NCI-H2107 (cell line): ENCODE results near the gene CHN2.

Experiments
- DNase-seq: peaks from one replicate; lab custom pipeline; 2025; lab: John Stamatoyannopoulos, UW

The CHN2 gene

GRCh38 chr7:29335188-29336083, 140.9 kb downstream of the CHN2 start:
- DNase-seq = no peak

- no peak for DNase-seq
These were observed 143.1 kb downstream of the CHN2 start for GRCh38 chr7:29337546-29338116.

- no peak for DNase-seq
These were observed 146.1 kb downstream of the CHN2 start for GRCh38 chr7:29340696-29341095.

GRCh38 chr7:29341156-29341555, 146.6 kb downstream of the CHN2 start:
- DNase-seq = no peak

GRCh38 chr7:29342761-29343160, 148.2 kb downstream of the CHN2 start:
- DNase-seq = no peak

GRCh38 chr7:29343399-29343798, 148.8 kb downstream of the CHN2 start:
- DNase-seq = no peak

- no peak for DNase-seq
These were observed 149.9 kb downstream of the CHN2 start for GRCh38 chr7:29344334-29344978.

DNA sequence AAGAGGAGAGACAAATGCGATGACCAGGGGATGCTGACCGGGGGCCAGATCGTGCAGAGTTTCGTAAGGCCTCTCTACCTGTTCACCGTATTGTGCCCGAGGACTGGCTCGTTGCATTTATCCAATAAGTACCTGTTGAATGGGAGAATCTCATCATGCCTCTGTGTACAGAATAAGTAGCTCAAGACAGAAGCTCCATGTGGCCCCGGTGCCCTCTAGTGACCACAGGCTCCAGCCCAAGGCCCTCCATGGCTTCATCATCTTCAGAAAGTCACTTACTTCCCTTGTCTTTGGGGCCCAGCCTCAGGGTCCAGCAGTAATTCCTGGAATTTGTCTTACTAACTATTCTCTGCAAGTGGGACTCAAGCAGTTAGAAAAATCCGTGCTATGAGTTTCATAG, 151.0 kb downstream of the CHN2 start:
- no peak for DNase-seq

DNA sequence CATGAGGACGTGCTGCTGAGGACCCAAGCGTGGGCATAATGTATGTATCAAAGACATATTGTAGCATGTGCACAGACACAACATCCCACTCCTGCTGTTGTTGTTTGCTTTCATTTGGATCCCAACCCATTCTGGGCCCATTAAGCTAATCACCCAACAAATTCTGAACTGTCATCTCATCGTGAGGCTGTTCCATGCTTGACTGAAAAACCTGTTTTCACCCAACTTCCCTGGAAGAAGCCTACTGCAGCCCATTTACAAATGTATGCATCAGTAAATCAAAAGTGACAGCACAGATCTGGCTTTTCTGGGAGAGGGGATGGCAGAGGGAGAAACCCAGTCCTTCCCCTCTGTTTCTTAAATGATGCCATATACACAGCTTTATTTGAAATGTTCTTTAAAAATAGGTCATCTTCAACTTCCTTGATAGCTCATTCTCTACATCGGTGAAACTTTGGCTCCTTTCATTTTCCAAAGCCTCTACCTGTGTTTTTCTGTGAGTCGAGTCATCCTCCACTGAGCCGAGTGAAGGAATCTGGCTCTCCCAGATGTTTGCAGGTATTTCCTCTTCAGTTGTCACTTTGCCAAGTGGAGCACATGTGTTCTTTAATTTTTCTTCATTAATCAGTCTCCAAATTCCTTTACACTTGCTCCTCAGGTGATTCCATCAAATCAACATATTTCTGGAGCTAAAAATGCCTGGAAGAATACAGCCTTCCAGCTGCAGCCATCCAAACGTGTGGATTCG, 151.8 kb downstream of the CHN2 start:
- DNase-seq = no peak

DNA sequence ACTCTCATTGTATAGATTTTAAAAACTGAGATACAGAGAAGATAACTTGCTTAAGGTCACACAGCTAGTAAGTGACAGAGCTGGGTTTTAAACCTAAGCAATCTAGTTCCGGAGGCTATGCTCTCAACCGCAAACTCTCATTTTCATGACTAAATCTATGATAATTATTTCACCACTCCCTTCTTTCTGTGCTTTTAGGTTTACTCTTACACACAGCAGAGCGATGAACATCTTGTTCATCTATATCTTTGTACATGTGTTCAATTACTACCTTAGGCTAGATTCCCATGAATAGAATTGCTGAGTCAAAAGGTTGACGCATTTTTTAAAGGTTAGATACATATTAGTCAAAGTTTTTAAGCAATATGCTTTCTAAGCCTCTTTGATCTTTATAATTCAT, 154.8 kb downstream of the CHN2 start:
- DNase-seq = no peak

- no peak for DNase-seq
These were observed 155.8 kb downstream of the CHN2 start for GRCh38 chr7:29350351-29350750.

GRCh38 chr7:29352041-29352440, 157.5 kb downstream of the CHN2 start:
- no peak for DNase-seq

- no peak for DNase-seq
These were observed 159.2 kb downstream of the CHN2 start for GRCh38 chr7:29353810-29354209.

DNA sequence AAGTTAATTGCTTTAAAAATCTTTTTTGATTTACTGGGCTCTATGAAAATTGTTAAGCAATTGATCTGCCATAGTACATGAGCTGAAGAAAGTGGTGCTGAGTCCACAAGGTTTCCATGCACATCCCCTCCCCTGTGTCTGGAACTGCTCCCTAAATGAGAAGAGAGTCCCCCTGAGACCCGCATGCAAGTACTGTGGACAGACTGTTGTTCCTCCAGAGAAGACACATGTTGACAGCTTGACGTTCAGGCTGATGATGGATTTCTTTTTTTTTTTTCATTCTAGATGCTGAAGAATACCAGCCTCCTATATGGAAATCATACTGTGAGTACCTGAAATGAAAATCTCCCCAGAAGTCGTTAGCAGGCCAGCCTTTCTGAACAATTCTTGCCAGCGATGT, 159.8 kb downstream of the CHN2 start:
- no peak for DNase-seq

GRCh38 chr7:29355388-29355787, 160.8 kb downstream of the CHN2 start:
- DNase-seq = no peak

- DNase-seq = no peak
These were observed 162.1 kb downstream of the CHN2 start for GRCh38 chr7:29356631-29357030.

GRCh38 chr7:29359482-29360093, 165.0 kb downstream of the CHN2 start:
- no peak for DNase-seq

DNA sequence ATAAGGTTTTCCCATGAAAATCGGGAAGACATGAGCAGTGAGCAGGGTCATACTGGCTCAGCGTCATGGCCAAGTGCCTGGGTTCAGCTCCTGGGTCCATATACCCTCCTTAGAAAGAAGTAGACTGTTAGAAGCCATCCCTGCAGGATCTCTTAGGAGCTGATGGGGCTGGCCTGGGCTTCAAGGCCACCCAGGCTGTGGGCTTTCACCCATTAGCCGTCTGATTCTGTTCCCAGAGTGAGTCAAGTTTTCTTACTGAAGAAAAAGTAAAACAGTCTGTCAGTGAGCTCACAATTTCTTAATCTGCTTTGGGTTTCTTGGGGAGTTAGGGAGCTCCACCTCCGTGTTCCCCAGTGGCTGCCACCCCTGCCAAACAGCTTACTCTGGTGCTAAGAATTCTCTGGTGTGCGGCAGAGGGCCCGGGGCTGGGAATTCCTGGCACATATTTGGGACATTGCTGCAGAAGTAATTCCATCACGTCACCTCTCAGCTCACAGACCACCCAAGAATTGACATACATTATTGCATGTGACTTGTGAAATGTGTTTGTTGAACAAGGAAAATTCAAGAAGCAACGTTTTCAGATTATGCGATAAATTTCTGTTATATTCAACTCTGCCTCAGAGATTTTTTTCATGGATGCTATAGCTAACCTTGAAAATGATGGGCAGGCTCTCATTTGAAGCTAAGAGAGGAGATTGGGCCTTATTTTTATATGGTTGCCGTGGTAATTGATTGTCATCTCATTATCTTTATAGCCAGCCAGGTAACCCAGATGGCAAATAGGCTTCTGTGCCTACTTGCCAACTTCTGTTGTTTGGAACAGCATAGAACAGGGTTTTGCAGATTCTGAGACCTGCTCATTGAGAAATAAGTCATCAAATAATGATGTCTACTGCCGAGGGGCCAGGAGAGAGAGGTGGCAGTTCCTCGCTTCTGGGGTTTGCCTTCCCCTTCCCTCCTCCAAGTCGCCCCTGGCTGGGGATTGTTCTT, 166.4 kb downstream of the CHN2 start:
- DNase-seq = no peak

DNA sequence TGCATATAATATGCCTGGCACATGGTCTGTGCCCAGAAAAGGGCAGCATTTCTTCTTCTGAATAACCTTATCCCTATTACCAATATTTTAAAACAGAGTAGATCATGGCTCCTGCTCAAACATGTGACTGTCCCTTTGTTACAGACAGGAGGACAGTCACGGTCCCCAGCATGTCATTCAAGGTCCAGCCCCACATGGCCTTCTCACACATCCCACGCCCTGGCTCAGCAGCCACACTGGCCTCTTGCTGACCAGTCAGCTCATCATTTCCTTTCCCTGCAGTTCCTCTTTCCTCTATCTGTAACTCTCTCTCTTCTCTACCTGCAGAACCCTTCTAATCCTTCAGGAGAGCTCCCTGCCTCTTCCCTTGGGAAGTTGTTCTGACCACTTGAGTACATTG, 167.8 kb downstream of the CHN2 start:
- no peak for DNase-seq

DNA sequence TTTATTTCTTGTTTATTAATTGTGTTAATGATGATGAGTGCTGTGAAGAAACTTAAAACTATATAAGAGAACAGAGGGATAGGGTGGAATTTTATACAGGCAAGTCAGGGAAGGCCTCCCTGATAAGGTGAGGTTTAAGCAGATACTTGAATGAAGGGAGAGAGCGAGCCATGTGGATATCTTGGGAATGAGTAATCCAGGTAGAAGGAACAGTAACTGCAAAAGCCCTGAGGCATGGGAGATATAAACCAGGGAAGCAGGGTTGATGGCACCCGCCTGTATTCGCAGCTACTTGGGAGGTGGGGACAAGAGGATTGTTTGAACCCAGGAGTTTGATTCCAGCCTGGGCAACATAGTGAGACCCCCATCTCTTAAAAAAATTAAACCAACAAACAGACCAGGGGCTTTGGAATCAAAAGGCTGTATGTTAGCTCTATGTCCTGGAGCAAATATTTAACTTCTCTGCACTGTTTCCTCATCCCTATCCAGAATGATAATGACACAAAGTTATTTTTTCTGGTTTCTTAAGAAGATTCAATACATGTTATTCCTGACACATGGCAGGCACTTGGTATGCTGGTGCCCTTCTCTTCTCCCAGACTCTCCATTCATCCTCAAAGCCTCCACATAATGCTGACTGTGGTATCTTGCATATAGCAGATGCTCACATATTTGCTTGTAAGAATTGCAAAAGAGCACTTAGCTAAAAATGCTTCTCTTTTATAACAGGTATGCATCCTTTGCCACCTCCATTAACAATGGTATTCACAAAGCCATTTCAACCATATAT, 169.3 kb downstream of the CHN2 start:
- no peak for DNase-seq
